Suprapubic skin (tissue), 4 donors: ENCODE measurements around the gene DCXR. TPM values are rescaled to one million over a fixed set of nuclear protein-coding genes. Genes with fewer than 3 reads are reported as not detected.

Source experiments
- DNase-seq, 2 donors: peaks; one replicate each; pipeline ENCODE4 v3.0.0-alpha.2; 2019; ENCODE audit warnings: low spot score in 2 of 2
- H3K27ac ChIP-seq: fragments of 200-600 bp; sonication (generic); one replicate; pipeline ENCODE4 v1.5.1; 2019
- H3K27me3 ChIP-seq: fragments of 200-600 bp; sonication (generic); one replicate; pipeline ENCODE4 v1.5.1; 2019
- H3K36me3 ChIP-seq: fragments of 200-600 bp; sonication (generic); one replicate; pipeline ENCODE4 v1.5.1; 2019
- H3K4me1 ChIP-seq: fragments of 200-600 bp; sonication (generic); one replicate; pipeline ENCODE4 v1.5.1; 2019
- H3K4me3 ChIP-seq: fragments of 200-600 bp; sonication (generic); one replicate; pipeline ENCODE4 v1.5.1; 2019; ENCODE audit warnings: mild to moderate bottlenecking
- H3K9me3 ChIP-seq: fragments of 200-600 bp; sonication (generic); one replicate; pipeline ENCODE4 v1.5.1; 2019
- CTCF ChIP-seq, 2 donors: fragments of 200-600 bp in 1 of 2; fragments of 450-650 bp in 1 of 2; sonication (generic) in 1 of 2; IDR thresholded peaks; one replicate each; pipeline ENCODE4 v1.5.1; 2016 to 2019; ENCODE audit warnings: antibody characterized with exemption in 2 of 2, mild to moderate bottlenecking in 1 of 2, moderate library complexity in 1 of 2
- EP300 ChIP-seq: sonication (generic); formaldehyde crosslinking; IDR thresholded peaks from one replicate; pipeline ENCODE4 v1.6.1; 2017; ENCODE audit warnings: antibody characterized with exemption
- POLR2A ChIP-seq, 2 donors: fragments of 450-650 bp; IDR thresholded peaks; one replicate each; pipeline ENCODE4 v1.6.1; 2017; ENCODE audit warnings: antibody characterized with exemption in 2 of 2, mild to moderate bottlenecking in 2 of 2, moderate library complexity in 2 of 2
- POLR2AphosphoS5 ChIP-seq, 3 donors: sonication (generic); formaldehyde crosslinking; IDR thresholded peaks; one replicate each; pipeline ENCODE4 v1.6.1; 2017; ENCODE audit warnings: antibody characterized with exemption in 3 of 3
- WGBS: methylation state at CpG from one replicate; pipeline ENCODE4 v1.1.5; 2018; 5-methylcytosine and 5-hydroxymethylcytosine counted together
- total RNA-seq, 4 donors: library from RNA; depleted of rRNA; stranded (reverse); fragments of >200 nt; gene quantifications; one replicate each; pipeline ENCODE4 v1.1.0, GENCODE V29; 2016

The DCXR gene
- total RNA-seq, 4 donors from 2014 or later: 160 to 267 (median 222) TPM

- DNase-seq: no peak
- Histone ChIP-seq H3K27ac (no peak overlapping the region), H3K27me3 (no peaks in the 10 kb centered on the region), H3K36me3 (peaks cover 3% of the 10 kb centered on the region), H3K9me3 (no peaks in the 10 kb centered on the region), H3K4me1 (peaks cover 36% of the 10 kb centered on the region), H3K4me3 (no peak overlapping the region)
- WGBS: 67% methylated on average over 1 of the region's 33 CpGs
- TF ChIP-seq POLR2AphosphoS5 (IDR thresholded peaks at IDR 0.05) (no peak), CTCF (IDR thresholded peaks at IDR 0.05) (no peak), EP300 (no peak), POLR2A (IDR thresholded peaks at IDR 0.05) (no peak)
Observed at GRCh38 chr17:82018989-82019689, 18.4 kb downstream of the DCXR start.

GRCh38 chr17:82018152-82018988 lies 19.1 kb downstream of the DCXR start:
- Histone ChIP-seq H3K4me1 (peaks cover 36% of the 10 kb centered on the region), H3K27me3 (no peaks in the 10 kb centered on the region), H3K36me3 (peaks cover 3% of the 10 kb centered on the region), H3K9me3 (no peaks in the 10 kb centered on the region), H3K27ac (no peak overlapping the region), H3K4me3 (no peak overlapping the region)
- TF ChIP-seq CTCF (IDR thresholded peaks at IDR 0.05) (no peak), POLR2AphosphoS5 (IDR thresholded peaks at IDR 0.05) (no peak), POLR2A (IDR thresholded peaks at IDR 0.05) (no peak), EP300 (no peak)
- 73% methylated on average over 14 of the region's 19 CpGs for WGBS
- no peak for DNase-seq

DNA sequence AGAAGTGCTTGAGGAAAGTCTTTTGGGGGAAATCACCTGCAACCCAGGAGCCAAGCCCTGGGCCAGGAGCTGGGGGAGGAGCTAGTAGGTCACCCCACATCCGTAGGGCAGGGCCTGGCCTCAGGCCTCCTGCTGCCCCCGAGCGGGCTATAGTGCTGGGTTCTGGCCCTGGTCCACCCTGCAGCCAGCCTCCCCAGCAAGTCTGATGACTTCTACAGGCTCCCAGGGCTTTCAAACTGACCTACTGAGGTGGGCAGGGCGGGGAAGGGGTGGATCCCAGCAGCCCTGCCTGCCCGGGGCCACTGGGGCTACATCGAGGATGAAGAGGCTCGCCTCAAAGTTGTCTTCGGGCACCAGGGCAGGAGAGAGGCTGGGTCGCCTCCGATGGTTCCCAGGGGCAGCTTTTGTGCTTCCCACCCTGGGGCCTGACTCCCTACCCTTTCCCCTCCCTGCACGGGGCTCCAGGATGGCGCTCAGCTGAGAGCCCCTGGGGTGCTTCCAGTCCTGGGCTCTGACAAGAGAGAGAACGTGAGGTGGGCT lies 19.8 kb downstream of the DCXR start:
- Histone ChIP-seq H3K9me3 (no peaks in the 10 kb centered on the region), H3K27me3 (no peaks in the 10 kb centered on the region), H3K4me1 (peaks cover 41% of the 10 kb centered on the region), H3K27ac (no peak overlapping the region), H3K4me3 (no peak overlapping the region), H3K36me3 (peaks cover 3% of the 10 kb centered on the region)
- 63% methylated on average over 8 of the region's 13 CpGs for WGBS
- no peak for DNase-seq
- TF ChIP-seq EP300 (no peak), CTCF (IDR thresholded peaks at IDR 0.05) (no peak), POLR2AphosphoS5 (IDR thresholded peaks at IDR 0.05) (no peak), POLR2A (IDR thresholded peaks at IDR 0.05) (no peak)

DNA sequence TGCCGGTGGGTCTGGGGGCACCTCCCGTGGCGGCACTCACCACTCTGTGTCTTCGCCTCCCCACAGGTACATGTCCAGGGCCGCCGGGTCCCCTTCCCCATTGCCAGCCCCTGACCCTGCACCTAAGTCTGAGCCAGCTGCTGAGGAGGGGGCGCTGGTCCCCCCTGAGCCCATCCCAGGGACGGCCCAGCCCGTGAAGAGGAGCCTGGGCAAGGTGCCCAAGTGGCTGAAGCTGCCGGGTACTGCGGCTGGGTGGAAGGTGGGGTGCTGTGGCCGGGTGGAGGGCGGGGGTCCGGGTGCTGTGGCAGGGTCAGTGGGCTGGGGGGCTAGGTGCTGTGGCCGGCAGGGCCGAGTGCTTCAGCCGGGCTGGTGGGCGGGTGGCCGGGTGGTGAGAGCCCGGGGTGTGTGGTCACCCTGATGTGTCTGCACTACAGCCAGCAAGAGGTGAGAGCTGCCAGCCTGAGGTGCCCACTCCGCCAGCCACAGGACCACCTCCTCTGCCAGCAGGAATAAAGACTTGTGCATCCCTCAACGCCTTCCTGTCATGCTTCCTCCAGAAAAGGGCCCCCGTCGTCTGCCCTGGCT lies 20.5 kb downstream of the DCXR start:
- Histone ChIP-seq H3K9me3 (no peaks in the 10 kb centered on the region), H3K27ac (no peak overlapping the region), H3K4me3 (no peak overlapping the region), H3K36me3 (peaks cover 8% of the 10 kb centered on the region), H3K4me1 (peaks cover 38% of the 10 kb centered on the region), H3K27me3 (no peaks in the 10 kb centered on the region)
- no peak for TF ChIP-seq CTCF (IDR thresholded peaks at IDR 0.05)
- TF ChIP-seq POLR2A (IDR thresholded peaks at IDR 0.05): no peak
- TF ChIP-seq EP300: no peak
- no peak for TF ChIP-seq POLR2AphosphoS5 (IDR thresholded peaks at IDR 0.05)
- WGBS: no CpG with 5 or more reads among the region's 24 CpGs
- DNase-seq: no peak
